GM18909 (cell line): ENCODE results near the gene XYLB.
"Not testable (repeated sequence)": the region's sequence is repeated elsewhere in the genome, so short reads cannot be mapped to it uniquely, and the experiment has no call there.

Experiments used
- ATAC-seq: cut with Tn5 transposase; IDR thresholded peaks from one replicate; pipeline ENCODE4 v1.9.1; 2021; ENCODE audit warnings: mild to moderate bottlenecking; ENCODE audit not compliant: unreplicated experiment, poor library complexity

Gene XYLB

DNA sequence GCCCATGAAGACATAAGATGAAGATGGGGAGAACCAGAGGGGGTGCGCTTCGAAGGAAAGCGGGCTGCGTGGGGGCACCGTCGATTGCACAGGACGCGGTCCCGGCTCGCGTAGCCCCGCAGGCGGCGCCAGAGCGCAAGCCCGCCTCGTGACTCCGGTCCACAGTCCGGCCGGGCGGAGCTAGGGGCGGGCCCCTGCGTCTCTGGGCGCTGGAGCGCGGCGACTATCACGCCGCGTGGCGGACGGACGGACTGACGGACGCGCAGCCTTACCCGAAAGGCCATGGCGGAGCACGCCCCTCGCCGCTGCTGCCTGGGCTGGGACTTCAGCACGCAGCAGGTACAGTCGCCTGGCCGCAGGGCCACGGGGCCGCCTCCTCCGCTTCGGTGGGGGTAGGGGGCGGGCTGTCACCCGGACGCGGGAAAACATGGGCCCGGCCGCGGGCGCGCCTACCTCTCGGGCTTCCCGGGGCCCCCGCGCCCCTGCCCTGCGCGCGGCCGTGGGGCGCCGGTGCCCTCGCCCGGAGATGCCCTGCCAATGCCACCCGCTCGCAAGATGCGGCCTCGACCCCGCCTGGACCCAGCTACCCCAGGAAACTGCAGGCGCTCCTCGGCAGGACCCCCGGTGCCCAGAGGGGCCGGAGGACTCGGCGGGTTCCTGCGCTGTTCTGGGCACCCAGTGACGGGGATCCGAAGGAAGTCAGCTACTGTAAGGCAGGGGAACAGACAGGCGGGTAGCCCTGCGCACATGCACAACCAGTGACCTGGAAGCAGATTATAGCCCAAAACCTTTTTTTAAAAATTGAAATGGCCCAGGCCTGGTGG, at the start of gene XYLB:
TSS of gene XYLB (plus strand) at position 199 of the 824 bp plus-strand sequence. CDS start at position 283, 84 bp downstream.
- ATAC-seq: peak; percentile 96

DNA sequence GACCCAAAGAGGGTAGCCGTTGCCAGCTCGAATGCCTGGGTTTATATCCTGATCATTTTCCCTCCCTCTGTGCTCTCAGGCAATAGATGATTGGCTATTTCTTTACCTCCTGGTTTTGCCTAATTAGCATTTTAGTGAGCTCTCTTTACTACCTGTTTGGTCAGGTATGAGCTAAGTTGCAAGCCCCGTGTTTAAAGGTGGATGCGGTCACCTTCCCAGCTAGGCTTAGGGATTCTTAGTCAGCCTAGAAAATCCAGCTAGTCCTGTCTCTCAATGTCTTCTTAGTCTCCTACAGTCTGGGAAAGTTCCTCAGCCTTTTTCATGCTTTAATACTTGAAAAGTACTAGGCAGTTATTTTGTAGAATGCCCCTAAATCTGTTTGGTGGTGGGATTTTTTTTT, 49.5 kb upstream of the XYLB start:
- not testable (repeated sequence) for ATAC-seq

DNA sequence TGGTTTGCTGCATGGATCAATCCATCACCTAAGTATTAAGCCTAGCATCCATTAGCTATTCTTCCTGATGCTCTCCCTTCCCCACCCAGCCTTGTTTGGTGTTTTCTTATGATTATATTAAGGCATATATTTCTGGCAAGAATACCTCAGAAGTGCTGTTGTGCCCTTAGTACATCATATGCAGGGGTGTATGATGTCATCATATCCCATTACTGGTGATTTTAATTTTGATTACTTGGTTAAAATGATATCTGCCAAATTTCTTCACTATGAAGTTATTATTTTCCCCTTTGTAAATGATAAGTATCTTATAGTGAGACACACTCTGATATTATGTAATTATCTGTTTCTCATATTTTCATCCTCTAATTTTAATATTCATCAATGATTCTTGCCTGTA, 49.0 kb upstream of the XYLB start:
- no peak for ATAC-seq

DNA sequence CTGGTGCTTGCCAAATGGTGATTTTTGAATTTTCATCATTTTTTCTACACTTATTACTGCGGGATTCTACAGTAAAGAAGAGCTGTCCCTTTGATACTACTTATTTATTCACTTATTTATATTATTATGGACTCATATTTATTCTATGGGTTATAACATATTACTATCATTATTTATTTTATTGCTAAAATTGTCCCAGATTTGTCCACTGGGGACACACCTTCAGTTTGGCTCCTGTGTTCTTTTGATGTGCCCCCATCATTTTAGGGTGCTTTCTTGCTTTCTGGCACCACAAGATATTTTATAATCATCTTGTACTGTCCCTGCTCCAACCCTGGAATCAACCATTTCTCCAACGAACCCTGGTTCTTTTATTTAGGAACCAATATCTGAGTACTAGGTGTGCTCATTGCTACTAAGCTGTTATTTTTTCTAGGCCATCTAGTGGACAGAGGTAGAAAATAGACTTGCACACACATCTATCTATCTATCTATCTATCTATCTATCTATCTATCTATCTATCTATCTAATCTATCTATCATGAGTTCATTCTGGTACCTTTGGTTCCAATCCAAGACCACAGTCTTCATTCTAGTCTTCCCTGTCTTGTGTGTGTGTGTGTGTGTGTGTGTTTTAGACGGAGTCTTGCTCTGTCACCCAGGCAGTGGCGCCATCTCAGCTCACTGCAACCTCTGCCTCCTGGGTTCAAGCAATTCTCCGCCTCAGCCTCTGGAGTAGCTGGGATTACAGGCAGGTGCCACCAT, 48.5 kb upstream of the XYLB start:
- ATAC-seq: no peak

DNA sequence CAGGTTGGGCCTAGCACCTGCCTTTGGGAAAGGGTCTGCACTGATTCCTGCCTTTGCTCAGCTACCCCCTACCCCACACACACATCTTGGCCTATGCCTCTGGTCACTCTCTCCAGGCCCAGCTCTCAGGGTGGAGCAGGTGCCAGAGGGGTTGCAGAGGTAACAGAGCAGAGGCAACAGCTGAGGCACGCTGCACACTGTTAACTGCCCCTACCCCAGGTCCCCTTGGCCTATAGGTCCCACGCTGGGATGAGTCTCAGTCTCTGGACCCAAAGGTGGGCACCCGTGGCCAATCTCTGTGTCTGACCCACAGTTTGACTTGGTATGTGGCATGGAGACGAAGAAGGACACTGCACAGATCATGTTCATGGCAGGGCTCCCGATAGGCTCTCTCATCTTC, 39.6 kb upstream of the XYLB start:
- no peak for ATAC-seq

DNA sequence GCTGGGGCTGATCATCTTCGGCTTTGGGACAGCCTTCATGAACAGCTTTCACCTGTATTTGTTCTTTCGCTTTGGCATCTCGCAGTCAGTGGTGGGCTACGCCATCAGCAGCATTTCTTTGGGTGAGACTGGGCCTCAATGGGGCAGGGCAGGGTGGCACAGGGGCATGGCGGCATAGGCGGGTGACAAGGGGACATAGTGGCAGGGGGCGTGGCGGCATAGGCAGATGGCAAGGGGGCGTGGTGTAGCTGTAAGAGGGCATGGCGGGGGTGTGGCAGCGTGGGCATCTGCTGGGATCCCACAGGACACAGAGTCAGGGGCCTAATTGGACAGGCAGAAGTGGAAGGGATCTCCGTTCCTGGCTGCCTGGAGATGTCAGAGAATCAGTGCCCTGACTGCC, 39.0 kb upstream of the XYLB start:
- no peak for ATAC-seq

DNA sequence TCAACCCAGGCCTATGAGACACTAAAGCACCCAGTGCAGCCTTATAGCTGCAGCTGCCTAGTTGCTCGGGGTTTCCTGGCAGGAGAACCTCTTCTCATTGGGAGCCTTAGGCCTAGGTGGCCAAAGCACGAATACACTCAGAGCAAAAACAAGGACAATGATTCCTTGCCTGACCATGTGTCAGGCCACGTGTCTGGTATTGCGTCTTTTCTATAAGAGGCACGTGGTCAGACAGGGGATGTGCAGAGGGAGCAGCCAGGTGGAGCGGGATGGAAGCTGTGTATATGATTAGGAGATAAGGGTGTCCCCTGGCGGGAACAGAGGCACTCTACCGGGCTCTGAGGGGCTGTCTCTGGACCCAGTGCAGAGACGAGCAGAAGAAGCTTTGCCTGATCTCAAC, 38.1 kb upstream of the XYLB start:
- ATAC-seq: no peak

DNA sequence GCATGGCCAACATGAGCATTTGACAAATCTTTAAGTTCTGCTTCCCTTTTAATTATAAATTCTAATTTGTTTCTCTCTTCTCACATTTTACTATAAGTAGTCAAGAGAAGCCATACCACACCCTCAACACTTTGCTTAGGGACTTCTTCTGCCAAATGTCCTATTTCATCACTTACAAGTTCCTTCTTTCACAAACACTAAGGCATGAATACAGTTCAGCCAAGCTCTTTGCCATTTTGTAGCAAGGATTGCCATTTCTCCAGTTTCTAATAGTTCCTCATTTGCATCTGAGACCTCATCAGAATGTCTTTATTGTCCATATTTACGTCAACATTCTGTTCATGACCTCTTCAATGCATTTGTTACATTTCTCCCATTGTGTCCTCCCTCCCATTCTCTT, 35.1 kb upstream of the XYLB start:
- no peak for ATAC-seq

DNA sequence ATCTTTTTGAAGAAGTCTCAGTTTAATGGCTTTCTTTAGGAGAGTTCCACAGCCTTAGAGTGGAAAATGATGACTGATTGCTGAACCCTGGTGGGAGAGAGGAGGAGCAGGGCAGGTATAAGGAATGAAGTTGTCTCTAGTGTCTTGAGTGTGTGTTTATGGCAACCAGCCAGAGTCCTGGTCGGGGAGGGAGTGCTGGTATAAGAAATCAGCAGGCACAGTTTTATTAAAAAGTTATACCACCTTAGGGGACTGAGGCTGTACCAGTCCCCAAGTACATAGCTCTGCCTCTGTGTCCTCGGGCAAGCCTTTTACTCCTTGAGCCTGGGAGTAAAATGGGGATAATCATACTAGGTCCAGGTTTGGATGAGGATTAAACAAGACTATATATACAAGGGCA, 34.6 kb upstream of the XYLB start:
- no peak for ATAC-seq

DNA sequence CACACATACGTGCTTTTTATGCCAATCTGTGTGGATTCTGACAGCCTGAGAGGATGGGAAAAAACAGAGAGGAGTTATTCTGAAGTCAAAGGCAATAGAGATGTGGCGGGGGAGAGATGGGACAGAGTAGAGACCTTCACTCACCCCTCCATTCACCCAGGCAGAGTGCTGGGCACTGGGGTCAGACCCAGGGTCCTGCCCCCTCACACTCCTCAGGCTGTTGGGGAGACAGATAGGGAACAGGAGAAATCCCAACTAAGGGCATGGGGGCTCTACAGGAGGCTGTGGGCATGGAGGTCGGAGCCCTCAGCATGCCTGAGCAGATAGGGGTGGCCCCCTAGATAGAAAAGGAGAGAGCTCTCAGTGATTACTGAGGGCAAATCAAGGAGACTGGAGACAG, 34.2 kb upstream of the XYLB start:
- no peak for ATAC-seq

DNA sequence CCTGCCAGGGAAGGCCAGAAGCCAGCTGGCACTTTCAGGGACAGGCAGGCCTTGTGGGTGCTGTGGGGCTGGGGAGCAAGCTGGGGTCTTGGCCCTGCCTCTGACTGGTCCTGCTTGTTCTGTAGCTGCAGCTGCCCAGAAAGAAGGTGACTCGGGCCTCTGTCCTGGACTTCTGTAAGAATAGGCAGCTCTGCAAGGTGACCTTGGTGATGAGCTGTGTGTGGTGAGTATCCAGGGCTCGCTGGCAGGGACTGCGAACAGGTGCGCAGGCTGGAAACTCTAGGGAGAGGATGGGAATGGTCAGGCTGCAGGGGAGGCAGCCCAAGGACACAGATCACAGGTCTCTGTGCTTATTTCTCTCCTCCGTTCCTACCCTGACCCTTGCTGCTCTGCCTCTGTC, 33.3 kb upstream of the XYLB start:
- no peak for ATAC-seq

DNA sequence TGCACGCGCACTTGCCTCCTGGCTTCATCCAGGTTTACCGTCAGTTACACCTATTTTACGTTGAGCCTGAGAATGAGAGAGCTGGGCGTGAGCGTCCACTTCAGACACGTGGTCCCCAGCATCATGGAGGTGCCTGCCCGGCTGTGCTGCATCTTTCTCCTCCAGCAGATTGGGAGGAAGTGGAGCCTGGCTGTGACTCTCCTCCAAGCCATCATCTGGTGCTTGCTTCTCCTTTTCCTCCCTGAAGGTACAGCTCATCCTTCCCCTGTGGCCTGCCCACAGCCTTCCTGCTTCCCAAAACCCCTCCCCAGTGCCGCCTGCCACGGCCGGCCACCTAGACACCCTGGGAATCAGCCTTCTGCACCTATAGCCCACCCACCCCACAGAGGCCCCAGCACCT, 32.9 kb upstream of the XYLB start:
- no peak for ATAC-seq

DNA sequence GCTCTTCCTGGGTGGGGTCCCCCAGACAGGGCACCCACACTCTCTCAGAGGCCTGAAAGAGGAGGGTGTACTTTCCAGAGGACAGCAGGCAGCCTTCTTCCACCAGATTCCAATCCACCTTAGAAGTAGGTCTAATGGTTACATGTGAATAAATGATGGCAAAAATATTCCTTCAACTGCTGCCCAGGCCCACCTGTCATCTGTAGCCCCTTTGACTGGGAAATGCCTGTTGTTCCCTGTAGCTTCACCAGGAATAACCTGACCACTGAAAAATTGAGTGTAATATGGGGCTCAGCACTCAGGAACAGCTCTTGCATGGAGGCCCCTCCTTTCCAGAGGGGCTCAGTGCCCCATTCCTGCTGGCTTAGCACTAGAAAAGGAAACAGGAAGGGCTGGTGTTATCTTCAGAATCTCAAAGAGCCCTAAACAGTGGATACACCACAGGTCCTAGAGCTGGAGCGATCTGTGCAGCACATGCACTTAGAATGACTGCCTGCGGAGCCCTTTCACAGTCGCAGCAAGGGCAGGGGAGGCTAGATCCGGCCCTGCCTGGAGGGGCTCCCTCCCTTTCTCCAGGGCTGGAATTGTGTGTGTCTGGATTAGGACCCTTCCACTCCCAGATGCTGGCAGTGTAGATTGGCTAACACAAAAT, 32.3 kb upstream of the XYLB start:
- no peak for ATAC-seq

DNA sequence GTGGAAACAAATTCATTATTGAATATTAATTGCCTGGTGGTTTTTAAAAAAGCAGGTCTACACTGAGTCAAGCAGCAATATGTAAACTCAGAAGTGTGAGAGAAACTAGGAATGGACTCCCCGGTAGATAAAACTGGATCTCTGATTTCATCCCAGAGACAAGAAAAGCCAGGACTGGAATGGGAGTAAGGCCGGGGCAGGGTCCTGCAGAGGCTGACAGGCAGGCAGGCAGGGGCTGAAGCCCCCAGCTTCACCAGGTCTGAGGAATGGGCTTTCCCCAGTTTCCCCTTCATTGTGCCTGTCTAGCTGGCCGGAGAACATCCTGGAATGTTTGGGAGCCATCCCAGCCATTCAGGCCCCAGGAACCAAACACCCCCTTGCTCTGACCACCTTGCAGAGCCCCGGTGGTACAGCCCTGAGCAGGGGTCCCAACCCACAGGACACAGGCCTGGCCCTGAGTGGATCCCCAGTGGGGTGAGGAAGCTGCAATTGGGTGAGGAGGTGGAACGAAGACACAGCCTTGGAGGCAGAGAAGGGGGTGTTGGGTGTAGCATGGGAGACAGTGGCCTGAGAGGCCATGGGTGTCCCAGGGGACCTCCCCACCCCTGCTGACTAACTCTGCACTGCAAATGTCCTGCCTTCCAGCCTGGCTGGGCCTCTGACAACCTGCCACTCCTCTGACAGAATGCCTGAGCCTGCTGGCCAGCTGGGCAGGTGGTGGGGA, 31.7 kb upstream of the XYLB start:
- ATAC-seq: no peak

DNA sequence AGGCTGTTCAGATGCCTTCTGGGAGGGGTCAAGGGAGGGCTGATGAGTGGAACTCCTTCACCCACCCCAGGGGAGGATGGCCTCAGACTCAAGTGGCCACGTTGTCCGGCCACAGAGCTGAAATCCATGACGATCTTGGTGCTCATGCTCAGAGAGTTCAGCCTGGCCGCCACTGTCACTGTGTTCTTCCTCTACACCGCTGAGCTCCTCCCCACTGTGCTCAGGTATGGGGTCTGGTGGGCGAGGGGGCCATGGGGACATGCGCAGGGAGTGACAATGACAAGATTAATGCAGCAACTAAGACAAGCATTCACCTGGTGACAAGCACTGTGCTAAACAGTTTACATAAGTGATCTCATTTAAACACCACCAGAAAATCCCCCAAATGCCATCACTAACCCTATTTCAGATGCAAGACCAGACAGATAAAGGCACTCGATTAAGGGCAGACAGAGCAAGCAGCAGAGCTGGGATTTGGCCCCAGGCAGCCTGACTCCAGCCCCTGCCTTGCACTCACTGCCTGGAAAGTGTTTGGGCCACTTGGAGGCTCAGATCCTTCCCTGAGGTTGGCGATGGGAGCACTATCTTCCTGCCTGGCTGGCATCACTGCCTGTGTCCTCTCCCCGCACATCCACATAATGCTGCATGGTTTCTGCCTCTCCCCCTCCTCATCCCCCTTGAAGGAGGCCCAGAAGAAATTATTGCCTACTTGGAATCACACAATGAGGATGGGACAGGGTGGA, 30.9 kb upstream of the XYLB start:
- no peak for ATAC-seq

DNA sequence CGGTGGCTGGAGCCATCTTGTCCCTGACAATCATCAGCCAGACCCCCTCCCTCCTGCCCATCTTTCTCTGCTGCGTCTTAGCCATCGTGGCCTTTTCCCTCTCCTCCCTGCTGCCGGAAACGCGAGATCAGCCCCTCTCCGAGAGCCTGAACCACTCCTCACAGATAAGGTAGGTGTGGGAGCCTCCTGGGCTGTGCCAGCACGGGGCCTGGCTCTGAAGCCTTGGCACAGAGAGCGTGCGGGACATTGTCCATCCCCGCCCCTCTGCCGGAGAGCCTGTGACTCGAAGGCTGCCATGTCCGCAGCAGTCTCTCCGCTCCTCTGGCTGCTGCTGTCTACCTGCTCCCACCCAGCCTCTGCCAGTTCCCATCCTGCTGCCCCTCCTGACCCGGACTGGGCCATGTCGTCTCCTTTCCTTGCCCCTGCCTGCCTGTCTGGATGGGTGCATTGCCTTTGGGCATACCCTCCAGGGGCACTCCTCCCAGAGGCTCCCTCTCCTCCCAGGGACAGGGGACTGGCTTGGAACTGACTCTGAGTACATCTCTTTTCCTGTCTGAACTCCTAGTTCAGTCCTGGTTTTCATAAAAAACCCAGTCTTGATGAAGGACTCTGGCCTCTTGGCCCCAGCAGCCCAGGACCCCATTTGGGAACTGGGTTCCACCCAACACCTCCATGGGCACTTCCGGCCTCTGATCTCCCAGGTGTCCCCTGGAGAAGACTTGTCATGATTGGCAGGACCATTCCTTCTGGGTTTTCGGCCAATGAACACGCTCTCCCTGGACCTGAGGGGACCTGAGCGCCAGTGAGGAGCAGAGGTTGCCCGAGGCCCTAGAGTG, 30.0 kb upstream of the XYLB start:
- no peak for ATAC-seq

DNA sequence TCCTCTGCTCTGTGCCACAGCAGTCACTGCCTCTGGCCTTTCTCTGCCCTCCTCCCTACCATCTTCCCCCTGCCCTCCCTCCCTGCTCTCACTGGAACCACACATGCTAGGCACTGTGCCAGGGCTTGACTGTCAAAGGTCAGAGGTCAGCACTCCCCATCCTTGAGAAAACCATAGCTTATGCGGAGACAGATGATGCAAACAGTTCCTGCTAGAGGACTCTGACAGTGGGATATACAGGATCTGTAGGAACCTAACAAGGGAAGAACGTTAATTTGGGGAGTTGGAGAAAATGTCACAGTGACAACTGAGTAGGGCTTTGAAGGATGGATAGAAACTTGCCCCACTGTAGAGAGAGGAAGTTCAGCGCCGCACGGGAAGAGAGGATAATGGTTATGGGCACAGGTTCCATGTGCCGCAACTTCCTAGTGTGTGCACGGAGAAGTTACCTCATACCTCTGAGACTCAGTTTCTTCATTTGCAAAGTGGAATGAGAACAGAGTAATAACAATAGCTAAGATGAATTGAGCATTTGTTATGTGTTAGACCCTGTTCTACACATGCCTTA, 29.3 kb upstream of the XYLB start:
- no peak for ATAC-seq

DNA sequence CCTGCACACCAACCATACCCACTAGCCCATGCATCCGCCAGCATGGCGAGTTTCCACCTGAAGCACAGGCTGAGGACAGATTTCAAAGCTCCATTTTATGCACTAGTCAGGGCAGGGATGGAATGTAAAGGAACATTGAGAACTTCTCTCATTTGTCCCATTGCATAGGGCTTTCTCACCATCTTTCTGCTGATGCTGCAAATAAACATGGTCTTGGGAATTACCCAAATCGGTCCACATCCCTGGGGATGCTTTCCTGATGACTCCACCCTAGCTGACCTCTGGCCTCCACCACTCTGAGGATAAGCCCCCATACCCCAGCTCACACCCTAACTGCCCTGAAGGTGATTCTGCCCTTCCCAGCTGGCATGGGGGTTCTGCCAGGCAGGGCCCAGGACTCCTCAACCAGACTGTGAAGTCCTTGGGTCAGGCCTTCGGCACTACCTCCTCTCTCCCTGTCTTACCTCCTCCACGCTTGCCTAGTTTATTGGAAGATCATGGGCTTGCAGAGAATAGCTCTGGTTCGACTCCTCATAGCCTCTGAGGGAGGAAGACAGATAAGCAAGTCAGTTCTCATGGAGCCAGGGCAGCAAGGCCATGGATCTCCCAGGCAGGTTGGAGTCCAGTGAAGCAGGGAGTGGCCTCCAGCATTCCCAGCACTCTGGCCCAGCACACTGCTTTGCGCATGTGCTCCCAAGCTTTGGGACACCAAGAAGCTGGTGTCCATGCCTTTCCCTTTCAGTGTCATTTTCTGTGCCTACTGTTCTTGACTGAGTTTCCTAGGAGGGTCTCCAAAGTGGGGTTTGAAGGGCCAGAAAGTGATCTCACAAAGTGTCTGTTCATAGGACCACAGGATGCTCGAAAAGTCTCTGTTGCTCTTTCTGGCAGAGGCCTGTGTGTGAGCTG, 27.6 kb upstream of the XYLB start:
- ATAC-seq: no peak
